Measurements from ENCODE around the gene CNTN6. TPM values are rescaled to one million over a fixed set of nuclear protein-coding genes. Genes with fewer than 3 reads are reported as not detected.

The CNTN6 gene
- total RNA-seq, 1 experiment from 2014 or later: not detected

GRCh38 chr3:1216856-1217255 is 124.0 kb downstream of the CNTN6 start (continued):
- TF ChIP-seq ATF2 (CRISPR knock-in tag; IDR thresholded peaks at IDR 0.05; ENCODE audit: borderline replicate concordance, low read depth): no peak
- TF ChIP-seq ZNF512 (CRISPR knock-in tag; IDR thresholded peaks at IDR 0.05; ENCODE audit: borderline replicate concordance): no peak
- TF ChIP-seq ZNF121 (CRISPR knock-in tag; IDR thresholded peaks at IDR 0.05): no peak
- TF ChIP-seq ZNF317 (CRISPR knock-in tag; IDR thresholded peaks at IDR 0.05; ENCODE audit: borderline replicate concordance, low read depth): no peak
- TF ChIP-seq CDX4 (CRISPR knock-in tag; IDR thresholded peaks at IDR 0.05; ENCODE audit: borderline replicate concordance): no peak
- no peak for TF ChIP-seq CTCF (IDR thresholded peaks at IDR 0.05)
- TF ChIP-seq NR2C2 (CRISPR knock-in tag; IDR thresholded peaks at IDR 0.05): no peak
- no peak for TF ChIP-seq FOXP4 (CRISPR knock-in tag; IDR thresholded peaks at IDR 0.05)
- TF ChIP-seq CREM (CRISPR knock-in tag; IDR thresholded peaks at IDR 0.05): no peak

- H3K27me3 Mint-ChIP-seq (ENCODE audit: low read depth): peaks cover 2% of the 10 kb centered on the region; the same call in 1 of the 2 replicates
- no peak overlapping the region for H3K4me3 Mint-ChIP-seq
- H3K4me1 Mint-ChIP-seq: no peaks in the 10 kb centered on the region
- H3K27ac Mint-ChIP-seq: no peak overlapping the region
- CTCF ChIA-PET: no interaction called here
- no peak for DNase-seq (ENCODE audit: low spot score)
- POLR2A ChIA-PET: no interaction called here
- H3K9me3 Mint-ChIP-seq: peaks cover 83% of the 10 kb centered on the region
- ATAC-seq: no peak
- H3K36me3 Mint-ChIP-seq: peaks cover 72% of the 10 kb centered on the region
- no peak for TF ChIP-seq OVOL2 (CRISPR knock-in tag; IDR thresholded peaks at IDR 0.05; ENCODE audit: borderline replicate concordance)
- TF ChIP-seq TP53 (CRISPR knock-in tag; IDR thresholded peaks at IDR 0.05): no peak
- no peak for TF ChIP-seq SP1 (CRISPR knock-in tag; conservative IDR thresholded peaks at IDR 0.05)
- no peak for TF ChIP-seq ATF6 (CRISPR knock-in tag; IDR thresholded peaks at IDR 0.05)
- TF ChIP-seq E2F4 (CRISPR knock-in tag; IDR thresholded peaks at IDR 0.05; ENCODE audit: borderline replicate concordance, low read depth): no peak
- no peak for TF ChIP-seq RELA (CRISPR knock-in tag; IDR thresholded peaks at IDR 0.05; ENCODE audit: borderline replicate concordance)
- TF ChIP-seq GABPB1 (CRISPR knock-in tag; IDR thresholded peaks at IDR 0.05): no peak
- TF ChIP-seq PRDM15 (CRISPR knock-in tag; IDR thresholded peaks at IDR 0.05): no peak
Measured at GRCh38 chr3:1227111-1227510, 134.3 kb downstream of the CNTN6 start.
